Osteoblast (primary cell): ENCODE results near the gene SEC61A1. TPM values are rescaled to one million over a fixed set of nuclear protein-coding genes. Genes with fewer than 3 reads are reported as not detected.

Experiments used
- DNase-seq: peaks from one replicate; pipeline ENCODE4 v3.0.0; 2011; ENCODE audit warnings: low spot score, mixed read lengths; ENCODE audit not compliant: insufficient read length; ENCODE audit errors: missing footprints
- H2AFZ ChIP-seq: 2 replicates; pipeline ENCODE4 v1.6.0; 2011; ENCODE audit warnings: mild to moderate bottlenecking, low read length
- H3K27ac ChIP-seq: 2 replicates; pipeline ENCODE4 v1.5.1; 2011; ENCODE audit warnings: mild to moderate bottlenecking, low read depth, low read length, moderate library complexity
- H3K27me3 ChIP-seq: 2 replicates; pipeline ENCODE4 v1.6.0; 2012; ENCODE audit warnings: mild to moderate bottlenecking, control low read depth, inconsistent platforms, low read length, moderate library complexity; ENCODE audit not compliant: insufficient read depth
- H3K36me3 ChIP-seq: 2 replicates; pipeline ENCODE4 v1.5.1; 2011; ENCODE audit warnings: mild to moderate bottlenecking, low read length, control low read depth, moderate library complexity; ENCODE audit not compliant: insufficient read depth
- H3K4me1 ChIP-seq: 2 replicates; pipeline ENCODE4 v1.5.1; 2011; ENCODE audit warnings: mild to moderate bottlenecking, low read length, control low read depth, moderate library complexity; ENCODE audit not compliant: insufficient read depth
- H3K4me2 ChIP-seq: 2 replicates; pipeline ENCODE4 v1.6.0; 2011; ENCODE audit warnings: mild to moderate bottlenecking, low read length; ENCODE audit not compliant: insufficient read depth
- H3K4me3 ChIP-seq: fragments of 200-600 bp; sonication (generic); 3 replicates; pipeline ENCODE4 v1.5.1; 2012; ENCODE audit warnings: mild to moderate bottlenecking, low read length, inconsistent platforms; ENCODE audit not compliant: insufficient read depth
- H3K79me2 ChIP-seq: 2 replicates; pipeline ENCODE4 v1.6.0; 2012; ENCODE audit warnings: mild to moderate bottlenecking, low read length, control low read depth, inconsistent platforms; ENCODE audit not compliant: insufficient read depth
- H3K9me3 ChIP-seq: 2 replicates; pipeline ENCODE4 v1.5.1; 2011; ENCODE audit warnings: low read depth, low read length, control low read depth
- H4K20me1 ChIP-seq: 2 replicates; pipeline ENCODE4 v1.6.0; 2012; ENCODE audit warnings: mild to moderate bottlenecking, low read length, control low read depth; ENCODE audit not compliant: insufficient read depth
- CTCF ChIP-seq: IDR thresholded peaks from 2 replicates; pipeline ENCODE4 v1.5.1; 2011; ENCODE audit warnings: mild to moderate bottlenecking, low read depth, low read length, moderate library complexity; ENCODE audit errors: extremely low read depth
- total RNA-seq: library from RNA; depleted of rRNA; stranded (reverse); fragments of >200 nt; gene quantifications from 2 replicates; pipeline ENCODE4 v1.2.3, GENCODE V29; 2012

Gene SEC61A1
- total RNA-seq, 1 donor, result 355 TPM

DNA sequence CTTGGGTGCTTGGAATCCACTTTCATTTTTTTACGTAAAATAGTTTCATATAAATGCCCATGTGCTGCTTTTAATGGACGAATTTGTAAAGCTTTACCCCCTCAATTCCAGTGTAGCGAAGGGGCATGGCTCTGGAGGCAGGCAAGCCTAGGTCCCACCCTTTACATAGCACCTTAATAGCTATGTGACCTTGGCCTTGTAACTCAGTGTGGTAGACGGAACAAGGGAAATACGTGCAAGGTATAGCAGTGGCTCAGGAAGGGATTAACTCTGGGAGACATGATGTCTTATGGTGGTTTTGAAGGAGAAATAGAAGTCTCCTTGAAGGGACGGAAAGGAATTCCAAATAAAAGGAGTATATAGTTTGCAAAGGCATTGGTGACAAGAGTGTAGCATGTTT is 1.4 kb downstream of the SEC61A1 start:
- no peak overlapping the region for H2AFZ ChIP-seq
- H3K9me3 ChIP-seq, result no peaks in the 10 kb centered on the region
- H4K20me1 ChIP-seq, result peaks cover 44% of the 10 kb centered on the region
- peaks cover 62% of the 10 kb centered on the region for H3K79me2 ChIP-seq
- no peak for DNase-seq
- no peaks in the 10 kb centered on the region for H3K27me3 ChIP-seq
- no peak for TF ChIP-seq CTCF
- H3K4me3 ChIP-seq, result peak overlapping the region; percentile 95
- H3K4me1 ChIP-seq, result peaks cover 38% of the 10 kb centered on the region
- H3K27ac ChIP-seq, result peak overlapping the region; percentile 96
- H3K36me3 ChIP-seq, result peaks cover 46% of the 10 kb centered on the region
- H3K4me2 ChIP-seq, result peak overlapping the region; percentile 99

DNA sequence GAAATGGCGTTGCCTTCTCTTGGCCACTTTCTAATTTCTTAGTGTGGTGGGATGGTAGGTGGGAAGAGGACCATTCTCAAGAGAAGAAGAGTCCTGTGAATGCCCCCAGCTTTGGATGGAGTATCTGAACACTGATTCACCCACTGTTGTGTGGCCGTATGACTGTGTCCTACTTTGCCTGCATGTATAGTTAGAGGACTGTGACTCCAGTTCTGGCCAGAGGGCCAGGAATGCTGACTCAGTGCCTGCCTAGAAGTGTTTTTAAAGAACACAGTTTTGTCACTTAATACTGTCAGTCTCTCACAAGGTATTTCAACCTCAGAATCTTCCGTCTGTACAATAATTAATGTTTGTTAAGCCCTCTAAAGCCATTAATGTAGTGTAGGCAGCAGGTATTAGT is 2.1 kb downstream of the SEC61A1 start:
- peak overlapping the region; percentile 96 for H3K27ac ChIP-seq
- no peak for TF ChIP-seq CTCF
- no peaks in the 10 kb centered on the region for H3K9me3 ChIP-seq
- peaks cover 64% of the 10 kb centered on the region for H3K79me2 ChIP-seq
- H3K4me3 ChIP-seq, result peak overlapping the region; percentile 95
- H4K20me1 ChIP-seq, result peaks cover 46% of the 10 kb centered on the region
- no peaks in the 10 kb centered on the region for H3K27me3 ChIP-seq
- peak; percentile 95 for DNase-seq
- H3K4me1 ChIP-seq, result peaks cover 42% of the 10 kb centered on the region
- H2AFZ ChIP-seq, result no peak overlapping the region
- peaks cover 51% of the 10 kb centered on the region for H3K36me3 ChIP-seq
- peak overlapping the region; percentile 99 for H3K4me2 ChIP-seq

- Histone ChIP-seq H3K4me3 (no peak overlapping the region), H3K27ac (peak overlapping the region; percentile 96), H2AFZ (no peak overlapping the region), H3K4me1 (peaks cover 53% of the 10 kb centered on the region), H3K79me2 (peaks cover 65% of the 10 kb centered on the region), H4K20me1 (peaks cover 61% of the 10 kb centered on the region), H3K36me3 (peaks cover 63% of the 10 kb centered on the region), H3K9me3 (no peaks in the 10 kb centered on the region), H3K27me3 (no peaks in the 10 kb centered on the region), H3K4me2 (no peak overlapping the region)
- no peak for DNase-seq
- no peak for TF ChIP-seq CTCF
Observed at GRCh38 chr3:128056258-128056657, 4.0 kb downstream of the SEC61A1 start.

DNA sequence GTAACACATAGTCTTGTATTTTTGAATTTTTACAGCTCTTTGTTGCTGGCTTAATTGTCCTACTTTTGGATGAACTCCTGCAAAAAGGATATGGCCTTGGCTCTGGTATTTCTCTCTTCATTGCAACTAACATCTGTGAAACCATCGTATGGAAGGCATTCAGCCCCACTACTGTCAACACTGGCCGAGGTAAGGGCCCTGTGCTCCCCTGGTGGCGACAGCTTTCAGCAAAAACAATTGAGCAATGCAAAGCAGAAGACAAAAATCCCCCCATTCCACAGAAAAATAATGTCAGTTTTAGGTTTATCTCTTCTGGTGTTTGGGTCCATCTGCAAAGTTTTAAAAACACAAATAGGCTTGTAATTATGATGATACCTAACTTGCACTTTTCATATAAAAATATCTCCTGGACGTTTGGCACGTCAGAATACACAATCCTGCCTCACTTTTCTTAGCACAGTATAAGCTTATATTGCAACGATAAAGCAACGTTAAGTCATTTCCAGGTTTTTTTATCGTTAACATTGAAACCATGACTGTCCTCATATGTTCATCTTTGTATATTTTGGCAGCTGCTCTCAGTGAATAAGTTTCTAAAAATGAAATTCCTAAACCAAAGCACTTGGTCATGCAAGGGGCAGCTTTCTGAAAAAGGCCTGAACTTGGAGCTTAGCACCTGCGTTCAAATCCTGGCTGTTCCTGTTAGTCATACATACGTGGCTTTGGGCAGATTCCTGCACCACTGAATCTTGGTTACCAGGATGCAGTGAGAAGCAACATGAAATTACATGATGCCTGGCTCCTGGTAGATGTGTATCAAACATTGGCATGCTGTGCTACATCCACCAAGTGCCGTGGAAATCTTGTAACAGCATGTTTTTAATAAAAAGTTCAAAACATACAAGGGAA is 8.5 kb downstream of the SEC61A1 start:
- Histone ChIP-seq H3K4me3 (no peak overlapping the region), H3K4me2 (peak overlapping the region; percentile 39), H2AFZ (no peak overlapping the region), H3K27me3 (no peaks in the 10 kb centered on the region), H3K27ac (peak overlapping the region; percentile 87), H4K20me1 (peaks cover 64% of the 10 kb centered on the region), H3K9me3 (no peaks in the 10 kb centered on the region), H3K36me3 (peaks cover 84% of the 10 kb centered on the region), H3K4me1 (peaks cover 38% of the 10 kb centered on the region), H3K79me2 (peaks cover 62% of the 10 kb centered on the region)
- peak; percentile 94 for DNase-seq
- peak; percentile 33 for TF ChIP-seq CTCF
